NCI-H82 treated with DMSO at 0.1 percent for 48 hours (cell line): ENCODE measurements around the gene NDUFA13.

ENCODE experiments used
- DNase-seq: peaks from one replicate; lab custom pipeline; 2025; ENCODE audit not compliant: unreplicated experiment; lab: John Stamatoyannopoulos, UW

Gene NDUFA13

GRCh38 chr19:19488875-19489690, 26.9 kb upstream of the NDUFA13 start:
- DNase-seq = no peak

- no peak for DNase-seq
Measured at GRCh38 chr19:19489804-19490204, 26.2 kb upstream of the NDUFA13 start.

- peak; percentile 47 for DNase-seq
Measured at GRCh38 chr19:19490214-19490968, 25.6 kb upstream of the NDUFA13 start.

- DNase-seq = no peak
Measured at GRCh38 chr19:19491321-19492025, 24.6 kb upstream of the NDUFA13 start.

GRCh38 chr19:19492026-19492610, 23.9 kb upstream of the NDUFA13 start:
- no peak for DNase-seq

- no peak for DNase-seq
Measured at GRCh38 chr19:19493841-19494546, 22.0 kb upstream of the NDUFA13 start.

GRCh38 chr19:19495614-19496603, 20.1 kb upstream of the NDUFA13 start:
- DNase-seq = no peak

GRCh38 chr19:19498255-19498991, 17.6 kb upstream of the NDUFA13 start:
- no peak for DNase-seq

- no peak for DNase-seq
Measured at GRCh38 chr19:19499272-19499995, 16.6 kb upstream of the NDUFA13 start.

- no peak for DNase-seq
Measured at GRCh38 chr19:19500975-19501644, 14.9 kb upstream of the NDUFA13 start.

- no peak for DNase-seq
Measured at GRCh38 chr19:19501798-19502197, 14.2 kb upstream of the NDUFA13 start.

GRCh38 chr19:19502281-19502680, 13.7 kb upstream of the NDUFA13 start:
- DNase-seq = no peak

- no peak for DNase-seq
Measured at GRCh38 chr19:19502808-19503602, 13.0 kb upstream of the NDUFA13 start.

GRCh38 chr19:19504754-19505668, 11.0 kb upstream of the NDUFA13 start:
- DNase-seq = no peak

GRCh38 chr19:19505669-19506326, 10.2 kb upstream of the NDUFA13 start:
- DNase-seq = no peak
